Measurements from ENCODE around the gene EYS. TPM values are rescaled to one million over a fixed set of nuclear protein-coding genes. Genes with fewer than 3 reads are reported as not detected.

The EYS gene
- total and polyA plus RNA-seq, 4 donors: 0.08 to 0.63 (median 0.36) TPM

DNA sequence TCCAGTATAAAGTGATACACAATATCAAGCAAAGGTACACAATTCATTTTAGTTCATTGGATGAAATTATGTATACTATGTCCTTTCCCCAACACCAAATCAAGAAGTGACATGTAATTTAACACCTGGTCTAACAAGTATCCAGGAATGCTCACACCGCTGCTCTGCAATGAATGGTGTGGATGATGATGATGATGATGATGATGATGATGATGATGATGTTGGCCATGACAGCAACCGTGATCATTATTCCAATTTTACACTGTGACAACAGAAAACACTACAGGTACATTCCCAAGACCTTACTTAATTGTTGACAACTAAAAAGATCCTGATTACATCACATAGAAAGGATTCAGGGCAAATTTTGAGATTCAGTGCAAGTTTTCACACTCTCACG lies 1449.4 kb downstream of the EYS start (continued):
- TF ChIP-seq, protein P1, sequence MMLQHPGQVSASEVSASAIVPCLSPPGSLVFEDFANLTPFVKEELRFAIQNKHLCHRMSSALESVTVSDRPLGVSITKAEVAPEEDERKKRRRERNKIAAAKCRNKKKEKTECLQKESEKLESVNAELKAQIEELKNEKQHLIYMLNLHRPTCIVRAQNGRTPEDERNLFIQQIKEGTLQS (IDR thresholded peaks at IDR 0.05): no peak
- TF ChIP-seq JUND (IDR thresholded peaks at IDR 0.05): no peak
- TF ChIP-seq SP1 (IDR thresholded peaks at IDR 0.05): no peak
- TF ChIP-seq FOXA1 (IDR thresholded peaks at IDR 0.05): no peak
- TF ChIP-seq RAD21 (IDR thresholded peaks at IDR 0.05): no peak

DNA sequence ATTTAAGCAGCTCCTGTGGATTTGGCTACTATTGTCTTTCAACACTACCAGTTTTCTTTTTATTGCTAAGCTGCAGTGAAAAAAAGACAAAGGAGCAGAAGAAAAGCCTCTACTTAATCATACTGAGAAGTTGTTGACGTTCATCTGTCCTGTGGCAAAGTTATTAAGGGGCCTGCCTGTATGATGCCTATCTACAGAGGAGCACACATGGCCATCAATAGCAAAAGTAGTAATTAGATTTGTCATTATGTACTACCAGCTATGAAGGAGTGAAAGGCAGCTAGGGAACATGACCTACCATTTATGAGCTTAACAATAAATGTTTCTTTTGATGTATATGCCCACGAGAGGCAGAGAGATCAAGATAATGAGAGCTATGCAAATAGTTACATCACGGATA lies 1450.5 kb downstream of the EYS start:
- H3K36me3 ChIP-seq (ENCODE audit: control insufficient read depth in 4 of 4, insufficient read depth in 3 of 4, low read depth in 1 of 4, low read length in 3 of 4): no peaks in the 10 kb centered on the region
- H3K27me3 ChIP-seq (ENCODE audit: control insufficient read depth in 4 of 4, insufficient read depth in 4 of 4, low read length in 3 of 4): no peaks in the 10 kb centered on the region
- H3K9me3 ChIP-seq (ENCODE audit: control insufficient read depth in 4 of 4, low read length in 3 of 4): no peaks in the 10 kb centered on the region
- H3K9ac ChIP-seq (ENCODE audit: low read depth in 1 of 2, low read length in 2 of 2): no peak overlapping the region
- H3K27ac ChIP-seq (ENCODE audit: low read depth in 1 of 2, low read length in 2 of 2): no peak overlapping the region
- DNase-seq (ENCODE audit: low spot score): no peak
- H3K4me1 ChIP-seq (ENCODE audit: control insufficient read depth in 4 of 4, insufficient read depth in 4 of 4, low read length in 3 of 4): no peaks in the 10 kb centered on the region
- TF ChIP-seq YY1 (IDR thresholded peaks at IDR 0.05): no peak
- TF ChIP-seq, protein P2, sequence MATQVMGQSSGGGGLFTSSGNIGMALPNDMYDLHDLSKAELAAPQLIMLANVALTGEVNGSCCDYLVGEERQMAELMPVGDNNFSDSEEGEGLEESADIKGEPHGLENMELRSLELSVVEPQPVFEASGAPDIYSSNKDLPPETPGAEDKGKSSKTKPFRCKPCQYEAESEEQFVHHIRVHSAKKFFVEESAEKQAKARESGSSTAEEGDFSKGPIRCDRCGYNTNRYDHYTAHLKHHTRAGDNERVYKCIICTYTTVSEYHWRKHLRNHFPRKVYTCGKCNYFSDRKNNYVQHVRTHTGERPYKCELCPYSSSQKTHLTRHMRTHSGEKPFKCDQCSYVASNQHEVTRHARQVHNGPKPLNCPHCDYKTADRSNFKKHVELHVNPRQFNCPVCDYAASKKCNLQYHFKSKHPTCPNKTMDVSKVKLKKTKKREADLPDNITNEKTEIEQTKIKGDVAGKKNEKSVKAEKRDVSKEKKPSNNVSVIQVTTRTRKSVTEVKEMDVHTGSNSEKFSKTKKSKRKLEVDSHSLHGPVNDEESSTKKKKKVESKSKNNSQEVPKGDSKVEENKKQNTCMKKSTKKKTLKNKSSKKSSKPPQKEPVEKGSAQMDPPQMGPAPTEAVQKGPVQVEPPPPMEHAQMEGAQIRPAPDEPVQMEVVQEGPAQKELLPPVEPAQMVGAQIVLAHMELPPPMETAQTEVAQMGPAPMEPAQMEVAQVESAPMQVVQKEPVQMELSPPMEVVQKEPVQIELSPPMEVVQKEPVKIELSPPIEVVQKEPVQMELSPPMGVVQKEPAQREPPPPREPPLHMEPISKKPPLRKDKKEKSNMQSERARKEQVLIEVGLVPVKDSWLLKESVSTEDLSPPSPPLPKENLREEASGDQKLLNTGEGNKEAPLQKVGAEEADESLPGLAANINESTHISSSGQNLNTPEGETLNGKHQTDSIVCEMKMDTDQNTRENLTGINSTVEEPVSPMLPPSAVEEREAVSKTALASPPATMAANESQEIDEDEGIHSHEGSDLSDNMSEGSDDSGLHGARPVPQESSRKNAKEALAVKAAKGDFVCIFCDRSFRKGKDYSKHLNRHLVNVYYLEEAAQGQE (IDR thresholded peaks at IDR 0.05): no peak
- TF ChIP-seq EGR1 (IDR thresholded peaks at IDR 0.05; ENCODE audit: low read depth in 2 of 2): no peak
- TF ChIP-seq, protein P1 (IDR thresholded peaks at IDR 0.05): no peak
- no peak for TF ChIP-seq JUND (IDR thresholded peaks at IDR 0.05)
- TF ChIP-seq, protein P3, sequence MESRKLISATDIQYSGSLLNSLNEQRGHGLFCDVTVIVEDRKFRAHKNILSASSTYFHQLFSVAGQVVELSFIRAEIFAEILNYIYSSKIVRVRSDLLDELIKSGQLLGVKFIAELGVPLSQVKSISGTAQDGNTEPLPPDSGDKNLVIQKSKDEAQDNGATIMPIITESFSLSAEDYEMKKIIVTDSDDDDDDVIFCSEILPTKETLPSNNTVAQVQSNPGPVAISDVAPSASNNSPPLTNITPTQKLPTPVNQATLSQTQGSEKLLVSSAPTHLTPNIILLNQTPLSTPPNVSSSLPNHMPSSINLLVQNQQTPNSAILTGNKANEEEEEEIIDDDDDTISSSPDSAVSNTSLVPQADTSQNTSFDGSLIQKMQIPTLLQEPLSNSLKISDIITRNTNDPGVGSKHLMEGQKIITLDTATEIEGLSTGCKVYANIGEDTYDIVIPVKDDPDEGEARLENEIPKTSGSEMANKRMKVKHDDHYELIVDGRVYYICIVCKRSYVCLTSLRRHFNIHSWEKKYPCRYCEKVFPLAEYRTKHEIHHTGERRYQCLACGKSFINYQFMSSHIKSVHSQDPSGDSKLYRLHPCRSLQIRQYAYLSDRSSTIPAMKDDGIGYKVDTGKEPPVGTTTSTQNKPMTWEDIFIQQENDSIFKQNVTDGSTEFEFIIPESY (IDR thresholded peaks at IDR 0.05): no peak
- TF ChIP-seq NR2F2 (IDR thresholded peaks at IDR 0.05): no peak
- TF ChIP-seq HNF4G (IDR thresholded peaks at IDR 0.05): no peak
- TF ChIP-seq TAF1 (conservative IDR thresholded peaks at IDR 0.05): no peak
- no peak for TF ChIP-seq RXRA (IDR thresholded peaks at IDR 0.05)
- no peak overlapping the region for H3K4me3 ChIP-seq (ENCODE audit: low read depth in 1 of 3, low read length in 3 of 3)
- 73% methylated on average over 3 of the region's 3 CpGs for WGBS

DNA sequence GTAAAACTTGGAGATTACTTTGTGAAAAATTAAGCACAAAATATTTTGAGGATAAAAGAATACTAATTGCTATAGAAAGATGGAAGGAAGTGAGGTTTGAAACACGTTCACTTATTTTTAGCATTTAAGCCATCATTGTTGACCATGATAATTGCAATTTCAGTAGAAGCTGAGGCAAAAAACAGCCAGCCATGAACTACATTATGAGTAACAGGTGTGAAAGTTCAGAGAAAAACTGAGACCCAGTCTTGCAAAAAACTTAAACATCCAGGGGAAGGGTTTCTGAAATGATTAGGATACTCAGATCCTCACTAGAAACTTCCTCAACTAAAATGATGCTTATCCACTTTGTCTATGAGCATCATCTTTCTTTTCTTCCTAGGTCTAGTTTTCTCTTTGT lies 1452.0 kb downstream of the EYS start:
- Histone ChIP-seq H3K27ac (ENCODE audit: low read depth in 1 of 2, low read length in 2 of 2) (no peak overlapping the region), H3K9me3 (ENCODE audit: control insufficient read depth in 4 of 4, low read length in 3 of 4) (no peaks in the 10 kb centered on the region), H3K9ac (ENCODE audit: low read depth in 1 of 2, low read length in 2 of 2) (no peak overlapping the region), H3K4me1 (ENCODE audit: control insufficient read depth in 4 of 4, insufficient read depth in 4 of 4, low read length in 3 of 4) (no peaks in the 10 kb centered on the region), H3K4me3 (ENCODE audit: low read depth in 1 of 3, low read length in 3 of 3) (no peak overlapping the region), H3K27me3 (ENCODE audit: control insufficient read depth in 4 of 4, insufficient read depth in 4 of 4, low read length in 3 of 4) (no peaks in the 10 kb centered on the region), H3K36me3 (ENCODE audit: control insufficient read depth in 4 of 4, insufficient read depth in 3 of 4, low read depth in 1 of 4, low read length in 3 of 4) (no peaks in the 10 kb centered on the region)
- 54% methylated on average over 1 of the region's 1 CpG for WGBS
- TF ChIP-seq, protein P4, sequence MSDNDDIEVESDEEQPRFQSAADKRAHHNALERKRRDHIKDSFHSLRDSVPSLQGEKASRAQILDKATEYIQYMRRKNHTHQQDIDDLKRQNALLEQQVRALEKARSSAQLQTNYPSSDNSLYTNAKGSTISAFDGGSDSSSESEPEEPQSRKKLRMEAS (IDR thresholded peaks at IDR 0.05): no peak
- TF ChIP-seq GABPA (IDR thresholded peaks at IDR 0.05 in 1 of 2, conservative IDR thresholded peaks at IDR 0.05 in 1 of 2): no peak
- TF ChIP-seq EGR1 (IDR thresholded peaks at IDR 0.05; ENCODE audit: low read depth in 2 of 2): no peak
- TF ChIP-seq RAD21 (IDR thresholded peaks at IDR 0.05): no peak
- TF ChIP-seq, protein P3 (IDR thresholded peaks at IDR 0.05): no peak
- no peak for DNase-seq (ENCODE audit: low spot score)
